Hepatocyte (in vitro differentiated cells): ENCODE data around the gene FLOT2. TPM values are rescaled to one million over a fixed set of nuclear protein-coding genes. Genes with fewer than 3 reads are reported as not detected.
A peak's percentile ranks its signal among the peaks of the same experiment; 100 is the strongest.

Experiments used
- DNase-seq: peaks from one replicate; pipeline ENCODE4 v3.0.0-alpha.2; 2016; ENCODE audit warnings: low spot score
- H2AFZ ChIP-seq: fragments of 200-600 bp; sonication (generic); 2 replicates; pipeline ENCODE4 v1.6.0; 2016; ENCODE audit warnings: antibody characterized with exemption, mild to moderate bottlenecking
- H3K27ac ChIP-seq: fragments of 200-600 bp; sonication (generic); 2 replicates; pipeline ENCODE4 v1.5.1; 2016; ENCODE audit warnings: mild to moderate bottlenecking
- H3K27me3 ChIP-seq: fragments of 200-600 bp; sonication (generic); 2 replicates; pipeline ENCODE4 v1.6.1; 2016
- H3K36me3 ChIP-seq: fragments of 200-600 bp; sonication (generic); replicated peaks from 2 replicates; pipeline ENCODE4 v1.5.1; 2016; ENCODE audit warnings: low read depth; ENCODE audit not compliant: insufficient read depth
- H3K4me1 ChIP-seq: fragments of 200-600 bp; sonication (generic); 2 replicates; pipeline ENCODE4 v1.5.1; 2016; ENCODE audit warnings: mild to moderate bottlenecking, moderate library complexity; ENCODE audit not compliant: insufficient read depth
- H3K4me2 ChIP-seq: fragments of 200-600 bp; sonication (generic); 2 replicates; pipeline ENCODE4 v1.6.0; 2016
- H3K4me3 ChIP-seq: fragments of 200-600 bp; sonication (generic); 2 replicates; pipeline ENCODE4 v1.5.1; 2016; ENCODE audit warnings: mild to moderate bottlenecking
- H3K79me2 ChIP-seq: fragments of 200-600 bp; sonication (generic); 2 replicates; pipeline ENCODE4 v1.6.0; 2017; ENCODE audit warnings: mild to moderate bottlenecking
- H3K9me2 ChIP-seq: fragments of 200-600 bp; sonication (generic); replicated peaks from 2 replicates; pipeline ENCODE4 v1.6.0; 2017; ENCODE audit warnings: mild to moderate bottlenecking; ENCODE audit not compliant: insufficient read depth
- H3K9me3 ChIP-seq: fragments of 200-600 bp; sonication (generic); 2 replicates; pipeline ENCODE4 v1.5.1; 2016; ENCODE audit warnings: low read depth, mild to moderate bottlenecking
- H4K20me1 ChIP-seq: fragments of 200-600 bp; sonication (generic); 2 replicates; pipeline ENCODE4 v1.6.0; 2016; ENCODE audit warnings: mild to moderate bottlenecking; ENCODE audit not compliant: insufficient read depth, poor library complexity, severe bottlenecking
- CTCF ChIP-seq: fragments of 200-600 bp; sonication (generic); IDR thresholded peaks from 2 replicates; pipeline ENCODE4 v1.5.1; 2016; ENCODE audit warnings: antibody characterized with exemption, mild to moderate bottlenecking; ENCODE audit not compliant: poor library complexity
- EZH2 ChIP-seq: fragments of 200-600 bp; sonication (generic); IDR thresholded peaks from 2 replicates; pipeline ENCODE4 v1.6.1; 2016; ENCODE audit warnings: antibody characterized with exemption, mild to moderate bottlenecking, borderline replicate concordance
- EZH2phosphoT487 ChIP-seq: fragments of 200-600 bp; sonication (generic); IDR thresholded peaks from one replicate; pipeline ENCODE4 v1.6.1; 2018; ENCODE audit warnings: antibody characterized with exemption, mild to moderate bottlenecking, low read depth, moderate library complexity; ENCODE audit not compliant: unreplicated experiment, severe bottlenecking
- WGBS: methylation state at CpG from one replicate; pipeline ENCODE4 v1.1.6; 2016; ENCODE audit warnings: low lambda C conversion rate; ENCODE audit errors: missing lambda C conversion rate; 5-methylcytosine and 5-hydroxymethylcytosine counted together
- polyA plus RNA-seq: library from polyadenylated mRNA; unstranded; fragments of >200 nt; fragmentation: Nextera tagmentation; extraction: Ambion mirVana; gene quantifications from 2 replicates; pipeline ENCODE4 v1.2.1, GENCODE V29; 2016
- total RNA-seq: library from RNA; depleted of rRNA; stranded (reverse); fragments of >200 nt; gene quantifications from 2 replicates; pipeline ENCODE4 v1.2.3, GENCODE V29; 2014

Gene FLOT2, protein sequence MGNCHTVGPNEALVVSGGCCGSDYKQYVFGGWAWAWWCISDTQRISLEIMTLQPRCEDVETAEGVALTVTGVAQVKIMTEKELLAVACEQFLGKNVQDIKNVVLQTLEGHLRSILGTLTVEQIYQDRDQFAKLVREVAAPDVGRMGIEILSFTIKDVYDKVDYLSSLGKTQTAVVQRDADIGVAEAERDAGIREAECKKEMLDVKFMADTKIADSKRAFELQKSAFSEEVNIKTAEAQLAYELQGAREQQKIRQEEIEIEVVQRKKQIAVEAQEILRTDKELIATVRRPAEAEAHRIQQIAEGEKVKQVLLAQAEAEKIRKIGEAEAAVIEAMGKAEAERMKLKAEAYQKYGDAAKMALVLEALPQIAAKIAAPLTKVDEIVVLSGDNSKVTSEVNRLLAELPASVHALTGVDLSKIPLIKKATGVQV
- total RNA-seq = 31.8 and 42.0 TPM in 2 replicates
- 56.4 and 64.0 TPM in 2 replicates for polyA plus RNA-seq

- H3K36me3 ChIP-seq = no peaks in the 10 kb centered on the region
- 1% methylated on average over 28 of the region's 73 CpGs for WGBS
- H3K9me2 ChIP-seq = no peaks in the 10 kb centered on the region
- peaks cover 86% of the 10 kb centered on the region for H3K79me2 ChIP-seq
- H4K20me1 ChIP-seq = peaks cover 6% of the 10 kb centered on the region
- no peaks in the 10 kb centered on the region for H3K9me3 ChIP-seq
- TF ChIP-seq EZH2 = no peak
- TF ChIP-seq CTCF = peak; percentile 19
- peak; percentile 85 for DNase-seq
- H3K4me2 ChIP-seq = peak within 1 kb of the TSS; percentile 99
- H3K4me3 ChIP-seq = peak within 1 kb of the TSS; percentile 97
- H3K27ac ChIP-seq = peak within 1 kb of the TSS; percentile 96
- H3K4me1 ChIP-seq = peaks cover 15% of the 10 kb centered on the region
- peak within 1 kb of the TSS; percentile 98 for H2AFZ ChIP-seq
- H3K27me3 ChIP-seq = no peaks in the 10 kb centered on the region
Observed at GRCh38 chr17:28896884-28897768, at the start of gene FLOT2. Gene FLOT2, minus strand, starts transcription at chr17:28897733. Its CDS starts 159 bp downstream, at chr17:28897574.

DNA sequence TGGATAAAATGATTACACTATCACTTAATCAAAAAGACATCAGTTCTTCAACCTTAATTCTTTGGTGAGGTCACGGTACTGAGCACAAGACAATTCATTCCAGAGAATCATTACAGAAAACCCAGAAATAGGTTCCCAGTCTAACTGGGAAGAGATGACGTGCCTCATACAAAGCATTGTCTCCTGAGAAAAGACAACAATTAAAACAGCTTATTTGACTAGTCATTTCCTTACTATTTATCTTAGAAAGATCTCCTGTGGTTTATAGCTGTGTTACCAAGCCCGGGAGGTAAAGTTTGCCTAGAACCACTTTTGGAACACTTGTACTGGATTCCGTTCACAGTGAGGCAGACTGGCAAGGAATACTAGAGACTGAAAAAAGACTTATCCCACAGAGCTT lies 48.7 kb upstream of the FLOT2 start:
- Histone ChIP-seq H4K20me1 (peaks cover 71% of the 10 kb centered on the region), H3K36me3 (no peaks in the 10 kb centered on the region), H3K27ac (peak overlapping the region; percentile 28), H2AFZ (no peak overlapping the region), H3K4me2 (peak overlapping the region; percentile 10), H3K9me2 (no peaks in the 10 kb centered on the region), H3K79me2 (peaks cover 98% of the 10 kb centered on the region), H3K4me3 (no peak overlapping the region), H3K9me3 (no peaks in the 10 kb centered on the region), H3K4me1 (peaks cover 21% of the 10 kb centered on the region), H3K27me3 (no peaks in the 10 kb centered on the region)
- DNase-seq = no peak
- TF ChIP-seq CTCF = no peak
- no peak for TF ChIP-seq EZH2
- no peak for TF ChIP-seq EZH2phosphoT487
- WGBS = 68% methylated on average over 4 of the region's 4 CpGs

GRCh38 chr17:28944862-28945741 lies 47.6 kb upstream of the FLOT2 start:
- no peak overlapping the region for H3K4me2 ChIP-seq
- peaks cover 100% of the 10 kb centered on the region for H3K79me2 ChIP-seq
- H3K36me3 ChIP-seq = no peaks in the 10 kb centered on the region
- no peak overlapping the region for H3K27ac ChIP-seq
- H4K20me1 ChIP-seq = peaks cover 82% of the 10 kb centered on the region
- WGBS = 93% methylated on average over 8 of the region's 8 CpGs
- H3K4me1 ChIP-seq = peaks cover 21% of the 10 kb centered on the region
- no peak overlapping the region for H2AFZ ChIP-seq
- no peak overlapping the region for H3K4me3 ChIP-seq
- no peaks in the 10 kb centered on the region for H3K9me2 ChIP-seq
- no peak for DNase-seq
- H3K27me3 ChIP-seq = no peaks in the 10 kb centered on the region
- TF ChIP-seq EZH2phosphoT487 (no peak), CTCF (no peak), EZH2 (no peak)
- H3K9me3 ChIP-seq = no peaks in the 10 kb centered on the region
